Activated naive CD8-positive, alpha-beta T cell treated with anti-CD3 and anti-CD28 coated beads, Interleukin-2, amount 50 U/mL, for 16 hours (primary cell): ENCODE data around the gene MARCHF10.

Experiments used
- DNase-seq: peaks from one replicate; pipeline ENCODE4 v3.0.0-alpha.2; 2020; ENCODE audit warnings: low read depth, low spot score

Gene MARCHF10

DNA sequence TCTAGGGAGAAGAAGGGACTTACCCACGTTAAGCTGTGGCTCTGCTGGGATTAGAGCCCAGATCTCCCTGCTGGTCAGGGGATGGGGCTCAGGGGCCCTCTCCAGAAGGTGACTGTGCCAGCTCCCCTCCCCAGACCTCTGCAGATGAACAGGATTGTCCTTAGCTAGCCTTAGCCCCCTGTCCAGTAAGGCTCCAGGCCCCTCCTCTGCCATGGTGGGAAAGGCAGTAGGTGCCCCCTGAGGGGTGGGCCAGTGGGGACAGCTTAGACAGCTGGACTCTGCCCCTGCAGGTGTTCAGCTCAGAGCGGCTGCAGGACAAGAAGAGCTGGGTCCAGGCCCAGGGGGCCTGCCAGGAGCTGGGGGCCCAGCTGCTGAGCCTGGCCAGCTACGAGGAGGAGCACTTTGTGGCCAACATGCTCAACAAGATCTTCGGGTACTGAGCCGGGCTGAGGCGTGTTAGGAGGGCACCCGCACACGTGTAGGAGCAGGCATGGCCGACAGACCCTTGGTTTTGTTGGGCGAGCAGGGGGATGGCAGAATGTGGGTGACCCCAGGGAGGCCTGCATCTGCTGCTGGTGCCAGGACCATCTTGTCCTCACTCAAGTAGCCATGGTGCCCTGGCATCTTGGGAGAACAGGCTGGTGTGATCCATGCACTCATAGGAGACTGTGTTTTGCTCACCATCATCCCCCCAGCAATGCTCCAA lies 129.7 kb downstream of the MARCHF10 start:
- DNase-seq = no peak

DNA sequence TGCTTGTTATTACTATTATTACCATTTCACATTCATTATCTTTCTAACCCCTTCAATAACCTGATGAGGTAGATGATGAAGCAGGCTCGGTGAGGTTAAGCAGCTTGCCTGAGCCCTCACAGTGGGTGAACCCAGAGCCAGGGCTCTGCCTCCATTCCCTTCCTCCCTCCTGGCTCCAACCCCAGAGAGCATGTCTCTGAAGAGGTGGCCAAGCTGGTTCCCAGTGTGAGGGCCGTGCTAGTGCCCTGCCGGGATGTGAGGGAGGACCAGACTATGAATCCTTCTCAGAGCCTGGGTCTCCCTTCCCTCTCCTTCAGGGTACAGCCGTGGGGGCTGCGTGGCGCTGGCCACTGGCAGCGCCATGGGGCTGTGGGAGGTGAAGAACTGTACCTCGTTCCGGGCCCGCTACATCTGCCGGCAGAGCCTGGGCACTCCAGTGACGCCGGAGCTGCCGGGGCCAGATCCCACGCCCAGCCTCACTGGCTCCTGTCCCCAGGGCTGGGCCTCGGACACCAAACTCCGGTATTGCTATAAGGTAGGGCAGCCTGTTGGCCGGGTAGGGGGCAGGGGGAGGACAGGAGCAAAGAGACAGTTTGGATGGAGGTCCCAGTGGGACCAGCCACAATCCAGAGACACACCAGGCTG lies 131.0 kb downstream of the MARCHF10 start:
- DNase-seq = no peak

DNA sequence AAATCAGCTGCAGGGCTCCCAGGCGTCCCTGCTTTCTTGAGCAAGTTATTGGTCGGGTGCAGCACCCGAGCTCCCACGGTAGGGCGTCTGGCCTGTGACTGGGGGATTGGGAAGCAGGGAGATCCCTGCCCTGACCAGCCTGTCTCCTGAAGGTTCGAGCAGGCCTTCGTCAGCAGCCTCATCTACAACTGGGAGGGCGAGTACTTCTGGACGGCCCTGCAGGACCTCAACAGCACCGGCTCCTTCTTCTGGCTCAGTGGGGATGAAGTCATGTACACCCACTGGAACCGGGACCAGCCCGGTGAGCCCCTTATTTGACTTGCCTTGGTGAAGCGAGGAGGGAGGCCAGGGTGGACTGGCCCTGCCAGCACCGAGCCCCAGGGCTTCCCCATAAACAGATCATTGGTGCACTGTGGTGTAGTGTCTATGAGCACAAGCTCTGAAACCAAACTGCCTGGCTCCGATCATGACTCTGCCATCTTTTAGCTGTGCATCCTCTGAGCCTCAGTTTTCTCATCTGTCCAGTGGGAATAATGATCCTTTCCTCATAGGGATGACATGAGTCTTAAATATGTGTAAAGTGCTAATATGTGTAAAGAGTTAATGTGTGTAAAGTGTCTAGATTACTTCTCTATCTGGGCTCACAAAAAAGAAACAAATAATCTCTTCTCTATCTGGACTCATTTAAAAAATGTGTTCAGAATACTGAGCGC lies 131.7 kb downstream of the MARCHF10 start:
- DNase-seq = no peak

DNA sequence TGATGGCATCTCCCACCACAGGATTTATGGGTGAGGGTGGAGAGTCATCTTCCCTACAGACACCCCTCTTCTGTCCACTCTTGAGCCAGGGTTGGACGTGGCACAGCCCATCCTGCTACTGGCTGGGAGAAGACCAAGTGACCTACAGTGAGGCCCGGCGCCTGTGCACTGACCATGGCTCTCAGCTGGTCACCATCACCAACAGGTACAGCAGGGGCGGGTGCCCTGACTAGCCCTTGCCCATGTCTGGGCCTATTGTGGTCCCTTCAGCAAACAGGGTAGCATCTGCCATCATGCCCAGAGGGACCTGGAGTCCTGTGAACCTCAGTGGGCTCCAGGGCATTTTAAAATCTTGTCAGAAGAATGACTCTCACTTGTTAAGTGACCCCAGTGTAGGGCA lies 132.4 kb downstream of the MARCHF10 start:
- no peak for DNase-seq

DNA sequence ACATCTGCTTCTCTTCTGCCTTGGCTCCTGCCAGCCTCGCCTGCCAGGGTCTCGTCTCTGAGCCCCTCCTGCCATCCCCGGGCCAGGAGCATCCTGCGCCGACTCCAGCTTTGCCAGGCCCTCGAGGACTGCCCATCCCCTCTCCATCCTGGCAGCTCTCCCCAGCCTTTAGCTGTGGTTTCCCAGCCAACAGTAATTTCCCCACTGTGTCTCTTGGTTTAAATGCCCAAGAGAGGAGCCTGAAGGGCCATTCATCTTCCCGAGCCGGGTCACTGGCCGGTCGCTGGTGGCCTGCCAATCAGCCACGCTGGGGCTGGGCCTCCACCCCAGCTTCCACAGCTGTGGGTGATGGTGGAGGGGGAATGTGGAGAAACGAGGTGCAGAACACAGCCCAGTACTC lies 132.9 kb downstream of the MARCHF10 start:
- DNase-seq = no peak

DNA sequence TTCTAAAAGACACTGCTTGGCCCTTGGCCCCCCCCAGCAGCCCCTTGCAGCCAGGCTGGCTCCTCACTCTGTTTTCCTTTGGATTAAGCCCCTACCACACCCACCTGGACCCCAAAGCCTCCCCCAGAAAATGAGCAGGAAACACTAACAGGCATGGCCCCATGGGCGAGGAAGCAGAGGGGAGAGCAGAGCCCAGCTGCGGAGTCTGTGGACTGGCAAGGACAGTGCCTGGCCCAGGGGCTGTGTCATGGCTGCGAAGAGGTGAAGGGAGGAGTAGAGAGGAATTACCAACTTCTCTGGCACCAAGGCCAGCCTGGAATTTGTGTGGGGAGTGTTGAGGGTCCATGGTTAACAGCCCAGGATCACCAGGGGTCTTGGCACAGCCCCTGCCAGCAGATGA lies 133.3 kb downstream of the MARCHF10 start:
- DNase-seq = no peak

DNA sequence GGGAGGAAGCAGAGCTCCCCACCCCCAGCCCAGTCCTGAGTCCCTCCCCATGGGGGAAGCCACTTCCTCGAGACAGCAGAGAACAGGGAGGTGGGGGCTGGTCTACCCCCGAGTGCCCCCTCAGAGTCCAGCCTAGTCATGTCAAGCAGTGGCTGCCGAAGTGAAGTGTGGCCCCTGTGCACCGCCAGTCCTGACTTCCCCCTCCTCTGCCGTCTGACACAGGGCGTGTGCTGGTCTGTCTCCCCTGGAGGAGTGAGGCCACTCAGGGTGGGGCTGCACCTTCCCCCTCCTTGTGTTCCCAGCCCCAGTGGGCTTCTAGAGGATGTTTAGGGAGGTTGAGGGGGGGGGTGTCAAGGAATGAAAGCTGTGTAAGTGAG lies 133.8 kb downstream of the MARCHF10 start:
- no peak for DNase-seq

DNA sequence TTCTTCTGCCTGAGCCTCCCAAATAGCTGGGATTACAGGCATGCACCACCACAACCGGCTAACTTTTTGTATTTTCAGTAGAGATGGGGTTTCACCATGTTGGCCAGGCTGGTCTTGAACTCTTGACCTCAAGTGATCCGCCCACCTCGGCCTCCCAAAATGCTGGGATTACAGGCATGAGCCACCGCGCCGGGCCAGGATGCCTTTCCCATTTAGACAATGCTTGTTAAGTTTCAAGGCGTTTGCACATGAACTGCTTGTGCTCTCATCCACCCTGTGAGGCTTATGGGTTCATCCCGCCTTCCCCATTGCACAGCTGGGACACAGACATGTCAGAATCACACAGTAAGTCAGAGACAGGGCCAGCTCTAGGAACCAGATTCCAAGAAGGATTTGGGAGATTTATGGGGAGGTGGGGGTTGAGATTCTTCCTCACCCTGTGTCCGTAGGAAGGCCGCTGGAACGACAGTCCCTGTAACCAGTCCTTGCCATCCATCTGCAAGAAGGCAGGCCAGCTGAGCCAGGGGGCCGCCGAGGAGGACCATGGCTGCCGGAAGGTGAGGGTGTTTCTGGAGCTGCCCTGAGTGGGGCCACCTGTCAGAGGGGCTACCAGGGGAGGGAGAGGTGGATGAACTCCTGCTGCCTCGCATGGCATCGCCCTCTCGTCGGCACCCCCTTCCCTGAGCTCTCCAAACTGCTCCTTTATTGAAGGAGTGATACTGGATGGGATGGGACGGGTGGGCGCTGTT lies 134.3 kb downstream of the MARCHF10 start:
- DNase-seq = no peak

DNA sequence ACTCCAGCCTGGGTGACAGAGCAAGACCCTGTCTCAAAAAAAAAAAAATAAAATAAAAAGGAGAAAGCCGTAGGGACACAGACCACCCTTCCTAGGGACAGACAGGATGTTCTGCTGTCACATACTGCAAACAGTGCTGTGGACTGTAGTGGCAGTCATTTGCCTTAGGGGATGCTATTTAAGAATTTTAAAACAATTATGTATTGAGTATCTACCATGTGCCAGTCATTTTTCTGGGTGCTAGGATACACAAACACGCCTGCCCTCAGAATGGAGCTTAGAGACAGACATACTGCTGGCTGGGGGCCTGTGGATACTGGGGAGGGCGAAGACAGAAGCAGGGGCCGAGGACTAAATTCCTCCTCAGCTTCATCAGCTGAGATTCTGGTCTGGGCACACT lies 135.2 kb downstream of the MARCHF10 start:
- DNase-seq = no peak

DNA sequence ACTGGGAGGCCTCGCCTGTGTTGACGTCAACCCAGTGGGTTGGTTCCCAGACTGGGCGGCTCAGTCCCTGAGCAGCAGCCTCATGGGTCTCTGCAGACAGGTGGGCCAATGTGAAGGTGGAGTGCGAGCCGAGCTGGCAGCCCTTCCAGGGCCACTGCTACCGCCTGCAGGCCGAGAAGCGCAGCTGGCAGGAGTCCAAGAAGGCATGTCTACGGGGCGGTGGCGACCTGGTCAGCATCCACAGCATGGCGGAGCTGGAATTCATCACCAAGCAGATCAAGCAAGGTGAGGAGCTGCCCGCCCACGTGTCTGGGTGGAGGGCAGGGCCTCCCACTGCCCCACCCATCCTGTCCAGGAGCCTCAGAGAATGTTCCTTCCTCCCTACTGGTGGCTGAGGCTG lies 136.6 kb downstream of the MARCHF10 start:
- no peak for DNase-seq

DNA sequence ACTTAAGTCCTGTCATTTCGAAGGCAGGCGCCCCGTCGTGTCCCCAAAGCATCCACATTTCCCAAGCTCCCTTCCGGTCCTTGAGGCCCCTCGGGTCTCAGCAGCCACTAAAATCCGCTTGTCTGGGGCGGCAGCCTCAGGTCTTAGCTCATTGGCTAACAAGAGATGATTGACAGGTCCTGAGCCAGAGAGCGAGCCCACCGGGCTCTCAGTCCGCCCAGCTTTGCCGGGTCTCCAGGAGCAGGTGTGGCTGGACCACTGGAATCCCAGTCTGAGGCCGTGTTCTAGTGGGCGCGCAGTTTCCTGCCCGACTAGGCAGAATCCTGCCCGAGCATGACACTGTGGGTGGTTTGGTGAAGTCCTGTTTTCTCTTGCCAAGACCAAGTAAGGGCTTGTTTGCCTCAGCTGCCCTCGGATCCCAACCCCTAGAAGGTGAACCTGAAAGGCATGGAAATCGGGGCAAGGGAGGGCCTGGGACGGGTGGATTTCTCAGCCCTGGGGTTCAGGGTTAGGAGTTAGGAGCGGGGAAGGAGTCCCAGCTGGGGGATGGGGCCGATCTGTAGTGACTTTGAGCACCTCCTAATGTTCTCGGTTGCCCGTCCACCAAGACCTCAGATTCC lies 137.8 kb downstream of the MARCHF10 start:
- DNase-seq = no peak

DNA sequence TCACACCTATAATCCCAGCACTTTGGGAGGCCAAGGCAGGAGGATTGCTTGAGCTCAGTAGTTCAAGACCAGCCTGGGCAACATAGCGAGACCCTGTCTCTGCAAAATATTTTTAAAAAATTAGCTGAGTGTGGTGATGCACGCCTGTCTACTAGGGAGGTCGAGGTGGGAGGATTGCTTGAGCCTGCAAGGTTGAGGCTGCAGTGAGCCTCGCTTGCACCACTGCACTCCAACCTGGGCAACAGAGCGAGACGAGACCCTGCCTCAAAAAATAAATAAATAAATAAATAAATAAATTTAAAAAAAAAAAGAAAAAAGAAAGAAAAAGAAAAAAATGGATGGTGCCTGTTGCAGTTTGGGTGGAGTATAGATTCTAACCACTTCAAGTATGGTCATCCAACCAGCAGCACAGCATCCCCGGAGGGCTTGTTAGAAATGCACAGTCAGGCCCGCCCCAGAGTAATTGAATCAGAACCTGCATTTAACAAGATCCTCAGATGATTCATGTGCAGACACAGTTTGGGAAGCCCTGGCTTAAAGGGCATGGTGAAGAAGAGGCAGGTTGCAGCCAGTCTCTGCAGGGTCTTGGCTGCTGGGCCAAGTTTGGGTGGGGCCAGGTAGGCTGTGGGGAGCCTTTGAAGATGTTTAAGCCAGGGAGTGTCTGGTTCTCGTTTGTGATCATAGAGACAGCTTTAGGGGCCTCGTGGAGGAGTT lies 139.9 kb downstream of the MARCHF10 start:
- no peak for DNase-seq

DNA sequence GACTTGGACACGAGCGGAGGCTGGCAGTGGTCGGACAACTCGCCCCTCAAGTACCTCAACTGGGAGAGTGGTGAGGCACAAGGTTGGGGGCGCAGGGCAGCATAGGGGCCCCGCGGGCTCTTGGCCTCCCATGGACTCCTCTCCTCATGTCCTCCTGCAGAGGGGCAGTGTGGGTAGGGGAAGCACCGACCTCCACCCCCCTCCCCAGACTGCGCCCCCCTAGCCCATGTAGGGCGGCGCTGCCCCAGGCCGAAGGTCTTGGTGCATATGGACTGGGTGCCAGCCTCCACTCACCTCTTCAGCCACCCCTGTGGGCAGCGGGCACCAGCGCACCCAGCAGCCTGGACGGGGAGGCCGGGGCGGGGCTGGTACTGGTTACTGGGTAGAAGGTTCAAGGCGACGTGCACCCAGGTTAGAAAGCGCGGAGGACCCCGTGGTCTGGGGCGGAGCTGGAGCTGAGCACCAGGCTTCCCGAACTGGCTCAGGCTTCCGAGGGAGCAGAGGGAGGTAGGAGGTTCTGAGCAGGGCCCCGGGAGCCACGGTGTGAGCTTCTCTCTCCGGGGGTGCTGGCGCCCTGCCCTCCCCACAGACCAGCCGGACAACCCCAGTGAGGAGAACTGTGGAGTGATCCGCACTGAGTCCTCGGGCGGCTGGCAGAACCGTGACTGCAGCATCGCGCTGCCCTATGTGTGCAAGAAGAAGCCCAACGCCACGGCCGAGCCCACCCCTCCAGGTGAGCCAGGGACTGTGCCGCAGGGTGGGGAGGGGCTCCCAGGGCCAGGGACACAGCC lies 141.1 kb downstream of the MARCHF10 start:
- no peak for DNase-seq

DNA sequence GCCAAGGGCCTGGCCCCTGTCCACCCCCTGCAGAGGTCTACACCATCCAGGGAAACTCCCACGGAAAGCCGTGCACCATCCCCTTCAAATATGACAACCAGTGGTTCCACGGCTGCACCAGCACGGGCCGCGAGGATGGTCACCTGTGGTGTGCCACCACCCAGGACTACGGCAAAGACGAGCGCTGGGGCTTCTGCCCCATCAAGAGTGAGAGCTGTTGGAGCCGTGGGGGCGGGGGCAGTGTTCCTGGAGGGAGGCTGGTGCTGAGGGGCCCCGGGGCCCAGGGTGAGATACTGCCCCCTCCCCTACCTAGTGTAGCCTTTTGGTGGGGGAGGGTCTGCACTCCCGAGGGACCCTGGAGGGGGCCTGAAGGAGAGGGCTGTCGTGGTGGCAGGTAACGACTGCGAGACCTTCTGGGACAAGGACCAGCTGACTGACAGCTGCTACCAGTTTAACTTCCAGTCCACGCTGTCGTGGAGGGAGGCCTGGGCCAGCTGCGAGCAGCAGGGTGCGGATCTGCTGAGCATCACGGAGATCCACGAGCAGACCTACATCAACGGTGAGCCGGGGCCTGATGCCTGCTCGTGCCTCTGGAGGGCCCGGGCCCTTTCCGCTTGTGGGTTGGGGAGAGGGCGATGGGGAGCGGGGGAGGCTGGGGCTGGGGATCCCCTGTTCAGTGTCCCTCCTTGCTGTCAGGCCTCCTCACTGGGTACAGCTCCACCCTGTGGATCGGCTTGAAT lies 141.9 kb downstream of the MARCHF10 start:
- DNase-seq = no peak

DNA sequence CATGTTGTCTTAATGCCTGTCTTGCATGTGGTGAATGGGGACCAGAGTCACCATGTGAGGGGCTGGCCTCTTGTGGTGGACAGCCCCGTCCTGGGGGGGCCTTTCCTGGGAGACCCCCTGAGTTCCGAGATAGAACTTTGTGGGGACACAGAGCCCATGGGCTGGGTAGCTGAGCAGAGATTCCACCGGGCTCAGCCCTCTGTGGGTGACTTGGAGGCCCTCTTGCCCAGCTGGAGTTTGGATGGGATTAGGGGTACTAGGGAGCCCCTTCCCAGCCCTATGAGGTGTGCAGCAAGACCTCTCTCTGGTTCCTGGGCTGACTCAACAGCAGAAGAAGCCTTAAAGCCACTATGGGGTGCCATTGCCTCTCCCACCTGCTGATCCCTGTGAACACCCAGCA lies 142.5 kb downstream of the MARCHF10 start:
- no peak for DNase-seq

DNA sequence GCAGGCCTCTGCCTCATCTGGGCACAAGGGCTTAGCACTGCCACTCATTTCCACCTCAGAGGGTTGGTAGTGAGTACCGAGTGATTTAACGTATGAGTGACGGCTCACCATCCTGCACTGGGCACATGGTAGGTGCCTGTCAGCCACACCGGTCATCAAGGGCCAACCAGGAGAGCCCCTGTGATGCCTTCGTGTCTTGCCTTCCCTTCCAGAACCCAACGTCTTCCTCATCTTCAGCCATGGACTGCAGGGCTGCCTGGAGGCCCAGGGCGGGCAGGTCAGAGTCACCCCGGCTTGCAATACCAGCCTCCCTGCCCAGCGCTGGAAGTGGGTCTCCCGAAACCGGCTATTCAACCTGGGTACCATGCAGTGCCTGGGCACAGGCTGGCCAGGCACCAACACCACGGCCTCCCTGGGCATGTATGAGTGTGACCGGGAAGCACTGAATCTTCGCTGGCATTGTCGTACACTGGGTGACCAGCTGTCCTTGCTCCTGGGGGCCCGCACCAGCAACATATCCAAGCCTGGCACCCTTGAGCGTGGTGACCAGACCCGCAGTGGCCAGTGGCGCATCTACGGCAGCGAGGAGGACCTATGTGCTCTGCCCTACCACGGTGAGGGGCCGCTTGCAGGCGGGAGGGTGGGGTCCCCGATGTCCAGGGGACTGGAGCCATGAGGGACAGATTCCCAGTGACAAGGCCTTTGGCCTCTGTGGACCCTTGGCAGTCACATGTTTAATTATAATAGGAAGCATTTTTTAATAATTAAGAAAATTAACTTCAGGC lies 143.6 kb downstream of the MARCHF10 start:
- DNase-seq = no peak

DNA sequence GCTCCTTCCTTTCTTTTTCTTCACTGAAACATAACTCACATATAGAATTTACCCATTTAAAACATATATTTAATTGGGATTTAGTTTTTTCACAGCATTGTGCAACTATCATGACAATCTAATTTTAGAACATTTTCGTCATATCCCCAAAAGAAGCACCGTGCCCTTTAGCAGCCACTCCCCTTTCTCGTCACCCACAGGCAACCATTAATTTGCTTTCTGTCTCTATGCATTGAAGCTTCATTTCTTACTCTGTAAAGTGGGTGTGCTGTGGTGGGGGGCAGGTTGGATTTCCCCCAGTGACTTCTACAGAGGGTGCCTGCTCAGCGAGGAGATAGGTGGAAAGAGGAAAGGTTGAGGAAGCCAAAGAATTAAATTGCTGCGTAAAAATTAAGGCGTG lies 144.8 kb downstream of the MARCHF10 start:
- no peak for DNase-seq

DNA sequence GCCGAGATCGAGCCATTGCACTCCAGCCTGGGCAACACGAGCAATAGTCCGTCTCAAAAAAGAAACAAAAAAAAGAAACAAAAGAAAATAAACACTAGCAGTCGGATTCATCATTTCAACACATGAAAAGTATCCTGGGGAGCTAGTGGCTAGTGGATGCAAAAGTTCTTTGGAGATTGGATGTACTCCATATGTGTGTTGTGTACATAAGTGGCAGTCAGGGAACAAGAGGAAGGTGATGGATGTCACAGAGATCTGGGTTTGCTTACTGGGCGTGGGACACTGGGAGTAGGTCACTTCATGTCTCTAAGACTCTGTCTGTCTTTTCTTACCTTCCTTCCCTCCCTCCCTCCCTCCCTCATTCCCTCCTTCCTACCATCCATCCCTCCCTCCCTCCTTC lies 145.3 kb downstream of the MARCHF10 start:
- DNase-seq = no peak

DNA sequence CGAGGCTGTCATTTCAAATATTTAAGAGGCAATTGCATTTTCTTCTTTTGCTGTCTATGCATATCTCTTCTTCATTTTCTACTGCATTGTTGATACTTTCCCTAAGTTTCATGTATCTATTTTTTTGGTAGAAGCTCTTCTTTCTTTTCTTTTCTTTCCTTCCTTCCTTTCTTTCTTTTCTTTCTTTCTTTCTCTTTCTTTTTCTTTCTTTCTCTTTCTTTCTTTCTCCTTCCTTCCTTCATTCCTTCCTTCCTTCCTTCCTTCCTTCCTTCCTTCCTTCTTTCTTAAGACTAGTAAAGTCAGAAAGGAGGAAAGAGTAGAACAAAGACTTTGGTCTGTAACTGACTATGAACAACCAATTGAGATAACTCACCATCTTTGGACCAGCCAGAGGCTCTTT lies 146.8 kb downstream of the MARCHF10 start:
- DNase-seq = no peak
